ENCODE results near the gene SORCS3. TPM values are rescaled to one million over a fixed set of nuclear protein-coding genes. Genes with fewer than 3 reads are reported as not detected.

The SORCS3 gene
- total RNA-seq, 1 experiment from 2014 or later, result not detected

DNA sequence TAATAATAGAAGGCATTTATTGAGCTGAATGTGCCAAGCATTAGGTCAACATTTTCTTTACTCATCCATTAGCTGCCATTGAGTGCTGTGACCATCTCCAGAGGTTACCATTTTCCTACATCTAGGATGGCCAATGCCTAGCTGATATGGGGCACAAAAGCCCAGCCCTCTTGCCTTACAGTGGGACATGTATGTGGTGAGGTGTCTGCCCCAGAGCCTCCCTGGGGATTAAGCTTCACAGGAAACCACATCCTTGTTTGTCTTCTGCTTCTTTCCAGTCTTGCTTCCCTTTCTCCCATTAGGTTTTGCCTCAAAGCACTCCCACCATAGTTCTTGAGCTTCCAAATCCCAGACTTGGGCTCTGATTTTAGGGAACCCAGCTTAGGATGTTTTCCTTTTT, 258.7 kb downstream of the SORCS3 start:
- RAD21 ChIA-PET (ENCODE audit: low non-redundant PET in 1 of 2, low total read pairs in 2 of 2, uncharacterized antibody in 2 of 2, unreplicated experiment in 2 of 2), result no interaction called here
- BruUV-seq (replicated peaks), result no TSS peak
- ATAC-seq, result no peak

More for the DNA sequence above, 258.7 kb downstream of the SORCS3 start:
- Histone ChIP-seq H4K20me1 (ENCODE audit: insufficient read depth) (no peaks in the 10 kb centered on the region), H3K4me2 (ENCODE audit: low read length) (no peak overlapping the region), H3K9me3 (ENCODE audit: control insufficient read depth in 1 of 2, insufficient read depth in 1 of 2, low read depth in 1 of 2, low read length in 2 of 2) (no peaks in the 10 kb centered on the region), H3K36me3 (ENCODE audit: control insufficient read depth in 1 of 2, insufficient read depth in 2 of 2, low read length in 2 of 2) (no peaks in the 10 kb centered on the region), H3K27ac (ENCODE audit: low read depth, low read length) (no peak overlapping the region), H3K9me2 (ENCODE audit: insufficient read depth) (no peaks in the 10 kb centered on the region), H3K9ac (ENCODE audit: low read length) (no peak overlapping the region), H2AFZ (ENCODE audit: low read depth, low read length, poor library complexity, severe bottlenecking) (no peak overlapping the region), H3K4me1 (ENCODE audit: control insufficient read depth in 1 of 2, insufficient read depth in 2 of 2, low read length in 2 of 2) (no peaks in the 10 kb centered on the region), H3K27me3 (ENCODE audit: insufficient read depth, low read length) (peaks cover 50% of the 10 kb centered on the region), H3K4me3 (replicated peaks in 1 of 2; ENCODE audit: low read depth in 1 of 2, low read length in 2 of 2) (no peak overlapping the region), H3K79me2 (ENCODE audit: insufficient read depth, low read length) (no peaks in the 10 kb centered on the region)
- ChIA-PET CTCF (no interaction called here), POLR2A (no interaction called here)
- intact Hi-C loops (cut with micrococcal nuclease), result no loop called here
- DNase-seq (ENCODE audit: low read depth, low spot score), result no peak
- TF ChIP-seq CEBPB (IDR thresholded peaks at IDR 0.05; ENCODE audit: low read depth) (no peak), JUND (IDR thresholded peaks at IDR 0.05) (no peak), TCF7L2 (IDR thresholded peaks at IDR 0.05; ENCODE audit: borderline replicate concordance, extremely low read depth, insufficient read depth, insufficient read length) (no peak), ZFX (IDR thresholded peaks at IDR 0.05) (no peak), POLR2A (IDR thresholded peaks at IDR 0.05; ENCODE audit: borderline replicate concordance, extremely low read depth, insufficient read depth, insufficient read length) (no peak), ELF1 (IDR thresholded peaks at IDR 0.05; ENCODE audit: borderline replicate concordance, low read depth) (no peak), SIN3A (IDR thresholded peaks at IDR 0.05; ENCODE audit: low read depth) (no peak), ZNF274 (IDR thresholded peaks at IDR 0.05; ENCODE audit: low read depth, low read length) (no peak), FOSL1 (IDR thresholded peaks at IDR 0.05; ENCODE audit: low read depth) (no peak), RAD21 (IDR thresholded peaks at IDR 0.05; ENCODE audit: low read depth) (no peak), POLR2AphosphoS5 (IDR thresholded peaks at IDR 0.05; ENCODE audit: low read depth, low read length) (no peak)
- TF ChIP-seq, protein P1, sequence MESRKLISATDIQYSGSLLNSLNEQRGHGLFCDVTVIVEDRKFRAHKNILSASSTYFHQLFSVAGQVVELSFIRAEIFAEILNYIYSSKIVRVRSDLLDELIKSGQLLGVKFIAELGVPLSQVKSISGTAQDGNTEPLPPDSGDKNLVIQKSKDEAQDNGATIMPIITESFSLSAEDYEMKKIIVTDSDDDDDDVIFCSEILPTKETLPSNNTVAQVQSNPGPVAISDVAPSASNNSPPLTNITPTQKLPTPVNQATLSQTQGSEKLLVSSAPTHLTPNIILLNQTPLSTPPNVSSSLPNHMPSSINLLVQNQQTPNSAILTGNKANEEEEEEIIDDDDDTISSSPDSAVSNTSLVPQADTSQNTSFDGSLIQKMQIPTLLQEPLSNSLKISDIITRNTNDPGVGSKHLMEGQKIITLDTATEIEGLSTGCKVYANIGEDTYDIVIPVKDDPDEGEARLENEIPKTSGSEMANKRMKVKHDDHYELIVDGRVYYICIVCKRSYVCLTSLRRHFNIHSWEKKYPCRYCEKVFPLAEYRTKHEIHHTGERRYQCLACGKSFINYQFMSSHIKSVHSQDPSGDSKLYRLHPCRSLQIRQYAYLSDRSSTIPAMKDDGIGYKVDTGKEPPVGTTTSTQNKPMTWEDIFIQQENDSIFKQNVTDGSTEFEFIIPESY (IDR thresholded peaks at IDR 0.05; ENCODE audit: extremely low read depth, insufficient replicate concordance, low read length), result no peak
- TF ChIP-seq, protein P2, sequence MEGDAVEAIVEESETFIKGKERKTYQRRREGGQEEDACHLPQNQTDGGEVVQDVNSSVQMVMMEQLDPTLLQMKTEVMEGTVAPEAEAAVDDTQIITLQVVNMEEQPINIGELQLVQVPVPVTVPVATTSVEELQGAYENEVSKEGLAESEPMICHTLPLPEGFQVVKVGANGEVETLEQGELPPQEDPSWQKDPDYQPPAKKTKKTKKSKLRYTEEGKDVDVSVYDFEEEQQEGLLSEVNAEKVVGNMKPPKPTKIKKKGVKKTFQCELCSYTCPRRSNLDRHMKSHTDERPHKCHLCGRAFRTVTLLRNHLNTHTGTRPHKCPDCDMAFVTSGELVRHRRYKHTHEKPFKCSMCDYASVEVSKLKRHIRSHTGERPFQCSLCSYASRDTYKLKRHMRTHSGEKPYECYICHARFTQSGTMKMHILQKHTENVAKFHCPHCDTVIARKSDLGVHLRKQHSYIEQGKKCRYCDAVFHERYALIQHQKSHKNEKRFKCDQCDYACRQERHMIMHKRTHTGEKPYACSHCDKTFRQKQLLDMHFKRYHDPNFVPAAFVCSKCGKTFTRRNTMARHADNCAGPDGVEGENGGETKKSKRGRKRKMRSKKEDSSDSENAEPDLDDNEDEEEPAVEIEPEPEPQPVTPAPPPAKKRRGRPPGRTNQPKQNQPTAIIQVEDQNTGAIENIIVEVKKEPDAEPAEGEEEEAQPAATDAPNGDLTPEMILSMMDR (IDR thresholded peaks at IDR 0.05 in 2 of 3, conservative IDR thresholded peaks at IDR 0.05 in 1 of 3; ENCODE audit: borderline replicate concordance in 1 of 3, insufficient read depth in 1 of 3, low read depth in 2 of 3, low read length in 2 of 3), result no peak
- TF ChIP-seq, protein P3, sequence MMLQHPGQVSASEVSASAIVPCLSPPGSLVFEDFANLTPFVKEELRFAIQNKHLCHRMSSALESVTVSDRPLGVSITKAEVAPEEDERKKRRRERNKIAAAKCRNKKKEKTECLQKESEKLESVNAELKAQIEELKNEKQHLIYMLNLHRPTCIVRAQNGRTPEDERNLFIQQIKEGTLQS (IDR thresholded peaks at IDR 0.05), result no peak
- TF ChIP-seq, protein P4, sequence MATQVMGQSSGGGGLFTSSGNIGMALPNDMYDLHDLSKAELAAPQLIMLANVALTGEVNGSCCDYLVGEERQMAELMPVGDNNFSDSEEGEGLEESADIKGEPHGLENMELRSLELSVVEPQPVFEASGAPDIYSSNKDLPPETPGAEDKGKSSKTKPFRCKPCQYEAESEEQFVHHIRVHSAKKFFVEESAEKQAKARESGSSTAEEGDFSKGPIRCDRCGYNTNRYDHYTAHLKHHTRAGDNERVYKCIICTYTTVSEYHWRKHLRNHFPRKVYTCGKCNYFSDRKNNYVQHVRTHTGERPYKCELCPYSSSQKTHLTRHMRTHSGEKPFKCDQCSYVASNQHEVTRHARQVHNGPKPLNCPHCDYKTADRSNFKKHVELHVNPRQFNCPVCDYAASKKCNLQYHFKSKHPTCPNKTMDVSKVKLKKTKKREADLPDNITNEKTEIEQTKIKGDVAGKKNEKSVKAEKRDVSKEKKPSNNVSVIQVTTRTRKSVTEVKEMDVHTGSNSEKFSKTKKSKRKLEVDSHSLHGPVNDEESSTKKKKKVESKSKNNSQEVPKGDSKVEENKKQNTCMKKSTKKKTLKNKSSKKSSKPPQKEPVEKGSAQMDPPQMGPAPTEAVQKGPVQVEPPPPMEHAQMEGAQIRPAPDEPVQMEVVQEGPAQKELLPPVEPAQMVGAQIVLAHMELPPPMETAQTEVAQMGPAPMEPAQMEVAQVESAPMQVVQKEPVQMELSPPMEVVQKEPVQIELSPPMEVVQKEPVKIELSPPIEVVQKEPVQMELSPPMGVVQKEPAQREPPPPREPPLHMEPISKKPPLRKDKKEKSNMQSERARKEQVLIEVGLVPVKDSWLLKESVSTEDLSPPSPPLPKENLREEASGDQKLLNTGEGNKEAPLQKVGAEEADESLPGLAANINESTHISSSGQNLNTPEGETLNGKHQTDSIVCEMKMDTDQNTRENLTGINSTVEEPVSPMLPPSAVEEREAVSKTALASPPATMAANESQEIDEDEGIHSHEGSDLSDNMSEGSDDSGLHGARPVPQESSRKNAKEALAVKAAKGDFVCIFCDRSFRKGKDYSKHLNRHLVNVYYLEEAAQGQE (IDR thresholded peaks at IDR 0.05; ENCODE audit: low read depth), result no peak
